GM23338 (cell line): ENCODE data around the gene OR2T10. TPM values are rescaled to one million over a fixed set of nuclear protein-coding genes. Genes with fewer than 3 reads are reported as not detected.

Source experiments
- ATAC-seq: fragments of 200-7000 bp; cut with Tn5 transposase; 3 replicates; pipeline ENCODE4 v1.9.1; 2020
- DNase-seq: peaks from one replicate; pipeline ENCODE4 v3.0.0-alpha.2; 2015; ENCODE audit warnings: low spot score
- H2AFZ ChIP-seq: fragments of 200-600 bp; sonication (generic); 2 replicates; pipeline ENCODE4 v1.8.0; 2016; ENCODE audit warnings: antibody characterized with exemption, mild to moderate bottlenecking, moderate library complexity
- H3F3A ChIP-seq: fragments of 200-600 bp; sonication (generic); replicated peaks from 2 replicates; pipeline ENCODE4 v1.8.0; 2017; ENCODE audit warnings: antibody characterized with exemption, mixed run types, low read depth
- H3K27ac ChIP-seq: fragments of 200-600 bp; sonication (generic); 2 replicates; pipeline ENCODE4 v1.6.1; 2016; ENCODE audit warnings: low read depth
- H3K27me3 ChIP-seq: fragments of 200-600 bp; sonication (generic); 2 replicates; pipeline ENCODE4 v1.8.0; 2016; ENCODE audit warnings: mild to moderate bottlenecking, mixed run types, moderate library complexity; ENCODE audit not compliant: insufficient read depth
- H3K36me3 ChIP-seq: fragments of 200-600 bp; sonication (generic); 2 replicates; pipeline ENCODE4 v1.8.0; 2016; ENCODE audit warnings: mild to moderate bottlenecking; ENCODE audit not compliant: insufficient read depth
- H3K4me1 ChIP-seq: fragments of 200-600 bp; sonication (generic); 2 replicates; pipeline ENCODE4 v1.8.0; 2016; ENCODE audit warnings: mild to moderate bottlenecking, moderate library complexity; ENCODE audit not compliant: insufficient read depth
- H3K4me2 ChIP-seq: fragments of 200-600 bp; sonication (generic); 2 replicates; pipeline ENCODE4 v1.7.1; 2017; ENCODE audit warnings: mixed run types
- H3K4me3 ChIP-seq: fragments of 200-600 bp; sonication (generic); 2 replicates; pipeline ENCODE4 v1.6.1; 2016; ENCODE audit warnings: mixed run types
- H3K79me2 ChIP-seq: fragments of 200-600 bp; sonication (generic); replicated peaks from 2 replicates; pipeline ENCODE4 v1.8.0; 2017; ENCODE audit warnings: mild to moderate bottlenecking; ENCODE audit not compliant: insufficient read depth
- H3K9me2 ChIP-seq: fragments of 200-600 bp; sonication (generic); 2 replicates; pipeline ENCODE4 v1.8.0; 2017; ENCODE audit not compliant: insufficient read depth
- H4K20me1 ChIP-seq: fragments of 200-600 bp; sonication (generic); replicated peaks from 2 replicates; pipeline ENCODE4 v1.8.0; 2017; ENCODE audit warnings: mild to moderate bottlenecking; ENCODE audit not compliant: insufficient read depth
- H3K27ac Mint-ChIP-seq: 2 replicates; pipeline ENCODE4 v1.8.0; 2020; ENCODE audit warnings: inconsistent platforms, mild to moderate bottlenecking, moderate library complexity, mixed read lengths
- H3K27me3 Mint-ChIP-seq: 3 replicates; pipeline ENCODE4 v1.8.0; 2022; ENCODE audit warnings: low read depth, mild to moderate bottlenecking, moderate library complexity, mixed read lengths, inconsistent platforms; ENCODE audit not compliant: insufficient read depth, poor library complexity
- H3K36me3 Mint-ChIP-seq: 3 replicates; pipeline ENCODE4 v1.8.0; 2021; ENCODE audit warnings: low read depth, mild to moderate bottlenecking, inconsistent platforms, moderate library complexity, mixed read lengths
- H3K4me1 Mint-ChIP-seq: 3 replicates; pipeline ENCODE4 v1.8.0; 2020; ENCODE audit warnings: mild to moderate bottlenecking, inconsistent platforms, mixed read lengths
- H3K4me3 Mint-ChIP-seq: 3 replicates; pipeline ENCODE4 v1.8.0; 2021; ENCODE audit warnings: moderate library complexity, mild to moderate bottlenecking, inconsistent platforms, mixed read lengths
- H3K9me3 Mint-ChIP-seq: 3 replicates; pipeline ENCODE4 v1.8.0; 2020; ENCODE audit warnings: moderate library complexity, mild to moderate bottlenecking, inconsistent platforms, mixed read lengths
- CREB1 ChIP-seq: fragments of 250-450 bp; sonication (Bioruptor Pico); IDR thresholded peaks from 2 replicates; pipeline ENCODE4 v1.5.0; 2020; ENCODE audit warnings: low read depth, mild to moderate bottlenecking, moderate library complexity
- EZH2 ChIP-seq: fragments of 200-600 bp; sonication (generic); IDR thresholded peaks from one replicate; pipeline ENCODE4 v1.8.0; 2017; ENCODE audit warnings: antibody characterized with exemption, mild to moderate bottlenecking, low read depth; ENCODE audit not compliant: unreplicated experiment
- EZH2phosphoT487 ChIP-seq: fragments of 200-600 bp; sonication (generic); IDR thresholded peaks from one replicate; pipeline ENCODE4 v1.8.1; 2018; ENCODE audit warnings: antibody characterized with exemption; ENCODE audit not compliant: unreplicated experiment
- JUNB ChIP-seq: IDR thresholded peaks from one replicate; pipeline ENCODE4 v1.6.1; 2016; ENCODE audit warnings: antibody characterized with exemption; ENCODE audit not compliant: unreplicated experiment
- NANOG ChIP-seq: IDR thresholded peaks from 2 replicates; pipeline ENCODE4 v1.6.1; 2016; ENCODE audit warnings: antibody characterized with exemption, borderline replicate concordance
- POLR2AphosphoS5 ChIP-seq: IDR thresholded peaks from 2 replicates; pipeline ENCODE4 v1.6.1; 2016; ENCODE audit warnings: antibody characterized with exemption, low read depth
- STAT1 ChIP-seq: IDR thresholded peaks from one replicate; pipeline ENCODE4 v1.6.1; 2016; ENCODE audit warnings: antibody characterized with exemption; ENCODE audit not compliant: unreplicated experiment
- ZNF114 ChIP-seq: fragments of 250-450 bp; sonication (Bioruptor Pico); IDR thresholded peaks from 2 replicates; pipeline ENCODE4 v1.5.0; 2020; ENCODE audit warnings: mild to moderate bottlenecking, moderate library complexity
- ZNF331 ChIP-seq: fragments of 250-450 bp; sonication (Bioruptor Pico); IDR thresholded peaks from 2 replicates; pipeline ENCODE4 v1.5.0; 2020; ENCODE audit warnings: low read depth, mild to moderate bottlenecking, moderate library complexity
- polyA plus RNA-seq: library from polyadenylated mRNA; unstranded; fragments of >200 nt; fragmentation: Nextera tagmentation; extraction: Ambion mirVana; gene quantifications from 2 replicates; pipeline ENCODE4 v1.2.1, GENCODE V29; 2016
- total RNA-seq: library from RNA; depleted of rRNA; stranded (reverse); fragments of >200 nt; shearing (Covaris generic); gene quantifications from 2 replicates; pipeline ENCODE4 v1.2.3, GENCODE V29; 2014
- TF ChIP-seq, protein P1 (sequence below): IDR thresholded peaks from one replicate; pipeline ENCODE4 v1.6.1; 2018; ENCODE audit warnings: antibody characterized with exemption; ENCODE audit not compliant: unreplicated experiment
- TF ChIP-seq, protein P2 (sequence below), 2 experiments: fragments of 200-600 bp in 1 of 2; sonication (generic) in 1 of 2; conservative IDR thresholded peaks; 2 replicates each; pipeline versions ENCODE4 v1.5.1 to v1.6.1; 2016 to 2017; ENCODE audit warnings: antibody characterized with exemption in 2 of 2, low read depth in 2 of 2, mild to moderate bottlenecking in 2 of 2, moderate library complexity in 1 of 2
- TF ChIP-seq, protein P3 (sequence below): fragments of 250-450 bp; sonication (Bioruptor Pico); IDR thresholded peaks from 2 replicates; pipeline ENCODE4 v1.5.0; 2020; ENCODE audit warnings: mild to moderate bottlenecking, moderate library complexity
- TF ChIP-seq, protein P4 (sequence below): IDR thresholded peaks from 2 replicates; pipeline ENCODE4 v1.6.1; 2016; ENCODE audit warnings: antibody characterized with exemption

Gene OR2T10
- total and polyA plus RNA-seq, 2 experiments from 2014 or later, result not detected

DNA sequence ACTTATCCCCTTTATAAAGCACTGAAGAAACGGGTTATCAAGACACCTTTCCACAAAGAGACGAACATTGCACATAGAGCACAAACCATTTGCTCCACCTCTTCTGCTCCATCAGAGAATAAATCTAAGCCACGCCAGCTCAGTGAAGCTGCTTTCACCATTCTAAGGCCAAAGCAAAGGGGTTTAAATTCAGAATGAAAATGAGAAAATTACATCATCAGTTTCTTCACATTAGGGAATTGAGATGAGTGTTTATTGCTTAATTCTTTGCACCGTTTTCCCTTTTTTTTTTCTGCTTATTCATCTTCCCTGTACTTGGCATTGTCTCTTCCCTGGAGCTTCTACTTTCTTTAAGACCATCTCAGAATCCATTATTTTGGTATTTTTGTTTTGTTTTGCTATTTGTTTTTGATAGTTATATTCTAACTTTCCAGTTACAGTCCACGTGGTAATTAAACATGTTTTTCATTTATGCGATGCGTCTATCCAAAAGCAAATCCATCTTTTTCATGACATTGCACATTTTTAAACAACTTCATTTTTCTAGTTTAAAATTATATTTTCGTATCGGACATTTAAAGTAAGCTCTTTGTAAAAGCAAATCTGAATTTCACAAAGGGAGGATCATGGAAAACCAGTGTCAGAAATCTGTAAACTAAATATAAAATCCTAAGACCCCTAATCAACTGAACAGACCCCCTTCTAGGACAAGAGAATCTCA is 21.1 kb downstream of the OR2T10 start:
- H3K4me3 Mint-ChIP-seq, result no peak overlapping the region
- H2AFZ ChIP-seq, result no peak overlapping the region
- H3K9me3 Mint-ChIP-seq, result peaks cover 73% of the 10 kb centered on the region
- H3K27me3 ChIP-seq, result no peaks in the 10 kb centered on the region
- no peaks in the 10 kb centered on the region for H4K20me1 ChIP-seq
- no peak for DNase-seq
- no peaks in the 10 kb centered on the region for H3K9me2 ChIP-seq
- no peak overlapping the region for H3K27ac ChIP-seq
- no peaks in the 10 kb centered on the region for H3K36me3 ChIP-seq
- H3K79me2 ChIP-seq, result no peaks in the 10 kb centered on the region
- H3K4me1 ChIP-seq, result no peaks in the 10 kb centered on the region
- TF ChIP-seq, protein P1, sequence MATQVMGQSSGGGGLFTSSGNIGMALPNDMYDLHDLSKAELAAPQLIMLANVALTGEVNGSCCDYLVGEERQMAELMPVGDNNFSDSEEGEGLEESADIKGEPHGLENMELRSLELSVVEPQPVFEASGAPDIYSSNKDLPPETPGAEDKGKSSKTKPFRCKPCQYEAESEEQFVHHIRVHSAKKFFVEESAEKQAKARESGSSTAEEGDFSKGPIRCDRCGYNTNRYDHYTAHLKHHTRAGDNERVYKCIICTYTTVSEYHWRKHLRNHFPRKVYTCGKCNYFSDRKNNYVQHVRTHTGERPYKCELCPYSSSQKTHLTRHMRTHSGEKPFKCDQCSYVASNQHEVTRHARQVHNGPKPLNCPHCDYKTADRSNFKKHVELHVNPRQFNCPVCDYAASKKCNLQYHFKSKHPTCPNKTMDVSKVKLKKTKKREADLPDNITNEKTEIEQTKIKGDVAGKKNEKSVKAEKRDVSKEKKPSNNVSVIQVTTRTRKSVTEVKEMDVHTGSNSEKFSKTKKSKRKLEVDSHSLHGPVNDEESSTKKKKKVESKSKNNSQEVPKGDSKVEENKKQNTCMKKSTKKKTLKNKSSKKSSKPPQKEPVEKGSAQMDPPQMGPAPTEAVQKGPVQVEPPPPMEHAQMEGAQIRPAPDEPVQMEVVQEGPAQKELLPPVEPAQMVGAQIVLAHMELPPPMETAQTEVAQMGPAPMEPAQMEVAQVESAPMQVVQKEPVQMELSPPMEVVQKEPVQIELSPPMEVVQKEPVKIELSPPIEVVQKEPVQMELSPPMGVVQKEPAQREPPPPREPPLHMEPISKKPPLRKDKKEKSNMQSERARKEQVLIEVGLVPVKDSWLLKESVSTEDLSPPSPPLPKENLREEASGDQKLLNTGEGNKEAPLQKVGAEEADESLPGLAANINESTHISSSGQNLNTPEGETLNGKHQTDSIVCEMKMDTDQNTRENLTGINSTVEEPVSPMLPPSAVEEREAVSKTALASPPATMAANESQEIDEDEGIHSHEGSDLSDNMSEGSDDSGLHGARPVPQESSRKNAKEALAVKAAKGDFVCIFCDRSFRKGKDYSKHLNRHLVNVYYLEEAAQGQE, result no peak
- TF ChIP-seq ZNF331 (CRISPR knock-in tag), result no peak
- no peak for TF ChIP-seq NANOG
- TF ChIP-seq STAT1, result no peak
- TF ChIP-seq, protein P2, sequence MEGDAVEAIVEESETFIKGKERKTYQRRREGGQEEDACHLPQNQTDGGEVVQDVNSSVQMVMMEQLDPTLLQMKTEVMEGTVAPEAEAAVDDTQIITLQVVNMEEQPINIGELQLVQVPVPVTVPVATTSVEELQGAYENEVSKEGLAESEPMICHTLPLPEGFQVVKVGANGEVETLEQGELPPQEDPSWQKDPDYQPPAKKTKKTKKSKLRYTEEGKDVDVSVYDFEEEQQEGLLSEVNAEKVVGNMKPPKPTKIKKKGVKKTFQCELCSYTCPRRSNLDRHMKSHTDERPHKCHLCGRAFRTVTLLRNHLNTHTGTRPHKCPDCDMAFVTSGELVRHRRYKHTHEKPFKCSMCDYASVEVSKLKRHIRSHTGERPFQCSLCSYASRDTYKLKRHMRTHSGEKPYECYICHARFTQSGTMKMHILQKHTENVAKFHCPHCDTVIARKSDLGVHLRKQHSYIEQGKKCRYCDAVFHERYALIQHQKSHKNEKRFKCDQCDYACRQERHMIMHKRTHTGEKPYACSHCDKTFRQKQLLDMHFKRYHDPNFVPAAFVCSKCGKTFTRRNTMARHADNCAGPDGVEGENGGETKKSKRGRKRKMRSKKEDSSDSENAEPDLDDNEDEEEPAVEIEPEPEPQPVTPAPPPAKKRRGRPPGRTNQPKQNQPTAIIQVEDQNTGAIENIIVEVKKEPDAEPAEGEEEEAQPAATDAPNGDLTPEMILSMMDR (conservative IDR thresholded peaks at IDR 0.05; ENCODE audit: low read depth in 2 of 2), result no peak
- no peak for TF ChIP-seq ZNF114 (CRISPR knock-in tag)
- TF ChIP-seq EZH2phosphoT487, result no peak
- no peak for TF ChIP-seq POLR2AphosphoS5
- no peak for TF ChIP-seq JUNB
- TF ChIP-seq CREB1, result no peak
- TF ChIP-seq, protein P3, sequence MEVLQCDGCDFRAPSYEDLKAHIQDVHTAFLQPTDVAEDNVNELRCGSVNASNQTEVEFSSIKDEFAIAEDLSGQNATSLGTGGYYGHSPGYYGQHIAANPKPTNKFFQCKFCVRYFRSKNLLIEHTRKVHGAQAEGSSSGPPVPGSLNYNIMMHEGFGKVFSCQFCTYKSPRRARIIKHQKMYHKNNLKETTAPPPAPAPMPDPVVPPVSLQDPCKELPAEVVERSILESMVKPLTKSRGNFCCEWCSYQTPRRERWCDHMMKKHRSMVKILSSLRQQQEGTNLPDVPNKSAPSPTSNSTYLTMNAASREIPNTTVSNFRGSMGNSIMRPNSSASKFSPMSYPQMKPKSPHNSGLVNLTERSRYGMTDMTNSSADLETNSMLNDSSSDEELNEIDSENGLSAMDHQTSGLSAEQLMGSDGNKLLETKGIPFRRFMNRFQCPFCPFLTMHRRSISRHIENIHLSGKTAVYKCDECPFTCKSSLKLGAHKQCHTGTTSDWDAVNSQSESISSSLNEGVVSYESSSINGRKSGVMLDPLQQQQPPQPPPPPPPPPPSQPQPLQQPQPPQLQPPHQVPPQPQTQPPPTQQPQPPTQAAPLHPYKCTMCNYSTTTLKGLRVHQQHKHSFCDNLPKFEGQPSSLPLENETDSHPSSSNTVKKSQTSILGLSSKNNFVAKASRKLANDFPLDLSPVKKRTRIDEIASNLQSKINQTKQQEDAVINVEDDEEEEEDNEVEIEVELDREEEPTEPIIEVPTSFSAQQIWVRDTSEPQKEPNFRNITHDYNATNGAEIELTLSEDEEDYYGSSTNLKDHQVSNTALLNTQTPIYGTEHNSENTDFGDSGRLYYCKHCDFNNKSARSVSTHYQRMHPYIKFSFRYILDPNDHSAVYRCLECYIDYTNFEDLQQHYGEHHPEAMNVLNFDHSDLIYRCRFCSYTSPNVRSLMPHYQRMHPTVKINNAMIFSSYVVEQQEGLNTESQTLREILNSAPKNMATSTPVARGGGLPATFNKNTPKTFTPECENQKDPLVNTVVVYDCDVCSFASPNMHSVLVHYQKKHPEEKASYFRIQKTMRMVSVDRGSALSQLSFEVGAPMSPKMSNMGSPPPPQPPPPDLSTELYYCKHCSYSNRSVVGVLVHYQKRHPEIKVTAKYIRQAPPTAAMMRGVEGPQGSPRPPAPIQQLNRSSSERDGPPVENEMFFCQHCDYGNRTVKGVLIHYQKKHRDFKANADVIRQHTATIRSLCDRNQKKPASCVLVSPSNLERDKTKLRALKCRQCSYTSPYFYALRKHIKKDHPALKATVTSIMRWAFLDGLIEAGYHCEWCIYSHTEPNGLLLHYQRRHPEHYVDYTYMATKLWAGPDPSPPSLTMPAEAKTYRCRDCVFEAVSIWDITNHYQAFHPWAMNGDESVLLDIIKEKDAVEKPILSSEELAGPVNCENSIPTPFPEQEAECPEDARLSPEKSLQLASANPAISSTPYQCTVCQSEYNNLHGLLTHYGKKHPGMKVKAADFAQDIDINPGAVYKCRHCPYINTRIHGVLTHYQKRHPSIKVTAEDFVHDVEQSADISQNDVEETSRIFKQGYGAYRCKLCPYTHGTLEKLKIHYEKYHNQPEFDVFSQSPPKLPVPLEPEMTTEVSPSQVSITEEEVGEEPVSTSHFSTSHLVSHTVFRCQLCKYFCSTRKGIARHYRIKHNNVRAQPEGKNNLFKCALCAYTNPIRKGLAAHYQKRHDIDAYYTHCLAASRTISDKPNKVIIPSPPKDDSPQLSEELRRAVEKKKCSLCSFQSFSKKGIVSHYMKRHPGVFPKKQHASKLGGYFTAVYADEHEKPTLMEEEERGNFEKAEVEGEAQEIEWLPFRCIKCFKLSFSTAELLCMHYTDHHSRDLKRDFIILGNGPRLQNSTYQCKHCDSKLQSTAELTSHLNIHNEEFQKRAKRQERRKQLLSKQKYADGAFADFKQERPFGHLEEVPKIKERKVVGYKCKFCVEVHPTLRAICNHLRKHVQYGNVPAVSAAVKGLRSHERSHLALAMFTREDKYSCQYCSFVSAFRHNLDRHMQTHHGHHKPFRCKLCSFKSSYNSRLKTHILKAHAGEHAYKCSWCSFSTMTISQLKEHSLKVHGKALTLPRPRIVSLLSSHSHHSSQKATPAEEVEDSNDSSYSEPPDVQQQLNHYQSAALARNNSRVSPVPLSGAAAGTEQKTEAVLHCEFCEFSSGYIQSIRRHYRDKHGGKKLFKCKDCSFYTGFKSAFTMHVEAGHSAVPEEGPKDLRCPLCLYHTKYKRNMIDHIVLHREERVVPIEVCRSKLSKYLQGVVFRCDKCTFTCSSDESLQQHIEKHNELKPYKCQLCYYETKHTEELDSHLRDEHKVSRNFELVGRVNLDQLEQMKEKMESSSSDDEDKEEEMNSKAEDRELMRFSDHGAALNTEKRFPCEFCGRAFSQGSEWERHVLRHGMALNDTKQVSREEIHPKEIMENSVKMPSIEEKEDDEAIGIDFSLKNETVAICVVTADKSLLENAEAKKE (CRISPR knock-in tag), result no peak
- TF ChIP-seq, protein P4, sequence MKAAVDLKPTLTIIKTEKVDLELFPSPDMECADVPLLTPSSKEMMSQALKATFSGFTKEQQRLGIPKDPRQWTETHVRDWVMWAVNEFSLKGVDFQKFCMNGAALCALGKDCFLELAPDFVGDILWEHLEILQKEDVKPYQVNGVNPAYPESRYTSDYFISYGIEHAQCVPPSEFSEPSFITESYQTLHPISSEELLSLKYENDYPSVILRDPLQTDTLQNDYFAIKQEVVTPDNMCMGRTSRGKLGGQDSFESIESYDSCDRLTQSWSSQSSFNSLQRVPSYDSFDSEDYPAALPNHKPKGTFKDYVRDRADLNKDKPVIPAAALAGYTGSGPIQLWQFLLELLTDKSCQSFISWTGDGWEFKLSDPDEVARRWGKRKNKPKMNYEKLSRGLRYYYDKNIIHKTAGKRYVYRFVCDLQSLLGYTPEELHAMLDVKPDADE, result no peak
- TF ChIP-seq EZH2, result no peak
- no peak overlapping the region for H3K4me2 ChIP-seq
- no peak overlapping the region for H3K27ac Mint-ChIP-seq
- no peak overlapping the region for H3K4me3 ChIP-seq
- ATAC-seq, result no peak
- peaks cover 19% of the 10 kb centered on the region for H3K36me3 Mint-ChIP-seq
- no peaks in the 10 kb centered on the region for H3F3A ChIP-seq
- no peaks in the 10 kb centered on the region for H3K27me3 Mint-ChIP-seq
- no peaks in the 10 kb centered on the region for H3K4me1 Mint-ChIP-seq
